BE2C (cell line): ENCODE data around the gene ESRRA.

ENCODE experiments used
- DNase-seq: peaks from one replicate; pipeline ENCODE4 v3.0.0-alpha.2; 2020
- H3K27me3 ChIP-seq: fragments of 250-450 bp; sonication (Bioruptor Pico); 2 replicates; pipeline ENCODE4 v1.5.1; 2020; ENCODE audit warnings: mild to moderate bottlenecking
- H3K36me3 ChIP-seq: fragments of 250-450 bp; sonication (Bioruptor Pico); 2 replicates; pipeline ENCODE4 v1.5.1; 2020; ENCODE audit warnings: mild to moderate bottlenecking
- H3K4me1 ChIP-seq: fragments of 250-450 bp; sonication (Bioruptor Pico); 2 replicates; pipeline ENCODE4 v1.5.1; 2020
- H3K4me3 ChIP-seq: 2 replicates; pipeline ENCODE4 v1.5.1; 2011; ENCODE audit warnings: low read depth, low read length
- H3K9me3 ChIP-seq: fragments of 250-450 bp; sonication (Bioruptor Pico); 2 replicates; pipeline ENCODE4 v1.5.1; 2020
- TF ChIP-seq, protein P1 (sequence below): IDR thresholded peaks from 2 replicates; pipeline ENCODE4 v1.5.1; 2012; ENCODE audit warnings: mild to moderate bottlenecking, low read depth, low read length

ESRRA gene

DNA sequence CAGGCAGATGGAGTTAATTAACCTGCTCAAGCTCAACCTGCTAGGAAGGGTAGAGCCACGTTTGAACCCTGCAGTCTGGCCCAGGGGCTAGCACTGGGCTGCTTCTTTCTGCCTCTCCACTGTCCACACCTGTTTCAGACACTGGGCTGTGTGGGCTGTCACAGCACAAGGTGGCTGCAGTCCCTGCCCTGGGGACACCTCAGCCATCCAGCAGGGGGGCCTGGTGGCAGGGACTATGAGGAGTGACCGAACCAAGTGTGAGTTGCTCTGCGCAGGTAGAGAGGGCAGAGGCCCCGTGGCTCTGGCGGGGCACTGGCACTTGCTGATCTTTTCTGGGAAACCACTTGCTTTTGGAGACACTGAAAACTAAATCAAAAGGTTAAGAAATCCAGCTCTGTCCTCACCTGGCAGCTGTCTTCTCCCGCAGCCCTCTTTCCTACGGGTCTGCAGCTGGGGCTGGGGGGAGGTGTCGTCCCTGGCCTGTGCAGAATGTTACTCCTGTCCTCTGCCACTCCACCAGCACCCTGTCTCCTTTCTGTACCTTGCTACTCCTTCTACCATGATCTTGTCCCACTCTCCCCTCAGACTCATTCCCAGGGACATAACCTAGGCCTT lies 26.6 kb upstream of the ESRRA start:
- TF ChIP-seq, protein P1, sequence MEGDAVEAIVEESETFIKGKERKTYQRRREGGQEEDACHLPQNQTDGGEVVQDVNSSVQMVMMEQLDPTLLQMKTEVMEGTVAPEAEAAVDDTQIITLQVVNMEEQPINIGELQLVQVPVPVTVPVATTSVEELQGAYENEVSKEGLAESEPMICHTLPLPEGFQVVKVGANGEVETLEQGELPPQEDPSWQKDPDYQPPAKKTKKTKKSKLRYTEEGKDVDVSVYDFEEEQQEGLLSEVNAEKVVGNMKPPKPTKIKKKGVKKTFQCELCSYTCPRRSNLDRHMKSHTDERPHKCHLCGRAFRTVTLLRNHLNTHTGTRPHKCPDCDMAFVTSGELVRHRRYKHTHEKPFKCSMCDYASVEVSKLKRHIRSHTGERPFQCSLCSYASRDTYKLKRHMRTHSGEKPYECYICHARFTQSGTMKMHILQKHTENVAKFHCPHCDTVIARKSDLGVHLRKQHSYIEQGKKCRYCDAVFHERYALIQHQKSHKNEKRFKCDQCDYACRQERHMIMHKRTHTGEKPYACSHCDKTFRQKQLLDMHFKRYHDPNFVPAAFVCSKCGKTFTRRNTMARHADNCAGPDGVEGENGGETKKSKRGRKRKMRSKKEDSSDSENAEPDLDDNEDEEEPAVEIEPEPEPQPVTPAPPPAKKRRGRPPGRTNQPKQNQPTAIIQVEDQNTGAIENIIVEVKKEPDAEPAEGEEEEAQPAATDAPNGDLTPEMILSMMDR = no peak
- H3K4me3 ChIP-seq = no peak overlapping the region
- no peaks in the 10 kb centered on the region for H3K27me3 ChIP-seq
- no peaks in the 10 kb centered on the region for H3K9me3 ChIP-seq
- no peaks in the 10 kb centered on the region for H3K4me1 ChIP-seq
- H3K36me3 ChIP-seq = no peaks in the 10 kb centered on the region
- no peak for DNase-seq

DNA sequence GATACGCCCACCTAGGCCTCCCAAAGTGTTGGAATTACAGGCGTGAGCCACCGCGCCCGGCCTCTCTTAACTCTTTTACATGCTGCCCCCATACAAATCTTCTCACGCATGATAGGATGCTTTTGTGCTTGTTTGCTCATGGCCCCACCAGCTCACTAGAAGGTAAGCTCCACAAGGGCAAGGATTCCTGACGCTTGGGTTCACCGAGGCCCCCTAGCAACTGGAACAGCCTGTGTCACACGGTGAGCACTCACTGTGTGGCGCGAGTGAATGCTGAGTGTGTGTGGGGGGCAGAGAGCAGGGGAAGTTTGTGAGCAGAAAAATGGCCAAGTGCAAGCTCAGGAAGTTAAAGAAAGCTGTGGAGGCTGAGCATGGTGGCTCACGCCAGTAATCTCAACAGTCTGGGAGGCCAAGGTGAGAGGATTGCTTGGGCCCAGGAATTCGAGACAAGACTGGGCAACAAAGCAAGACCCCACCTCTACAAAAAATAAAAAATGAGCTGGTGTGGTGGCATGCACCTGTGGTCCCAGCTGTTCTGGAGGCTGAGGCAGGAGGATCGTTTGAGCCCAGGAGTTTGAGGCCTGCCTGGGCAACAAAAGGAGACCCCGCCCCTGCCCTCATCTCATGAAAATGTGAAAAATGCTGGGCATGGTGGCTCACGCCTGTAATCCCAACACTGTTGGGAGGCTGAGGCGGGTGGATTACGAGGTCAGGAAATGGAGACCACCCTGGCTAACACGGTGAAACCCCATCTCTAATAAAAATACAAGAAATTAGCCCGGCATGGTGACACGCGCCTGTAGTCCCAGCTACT lies 23.2 kb upstream of the ESRRA start:
- Histone ChIP-seq H3K27me3 (no peaks in the 10 kb centered on the region), H3K36me3 (no peaks in the 10 kb centered on the region), H3K4me1 (no peaks in the 10 kb centered on the region), H3K4me3 (no peak overlapping the region), H3K9me3 (no peaks in the 10 kb centered on the region)
- TF ChIP-seq, protein P1 = no peak
- DNase-seq = no peak

DNA sequence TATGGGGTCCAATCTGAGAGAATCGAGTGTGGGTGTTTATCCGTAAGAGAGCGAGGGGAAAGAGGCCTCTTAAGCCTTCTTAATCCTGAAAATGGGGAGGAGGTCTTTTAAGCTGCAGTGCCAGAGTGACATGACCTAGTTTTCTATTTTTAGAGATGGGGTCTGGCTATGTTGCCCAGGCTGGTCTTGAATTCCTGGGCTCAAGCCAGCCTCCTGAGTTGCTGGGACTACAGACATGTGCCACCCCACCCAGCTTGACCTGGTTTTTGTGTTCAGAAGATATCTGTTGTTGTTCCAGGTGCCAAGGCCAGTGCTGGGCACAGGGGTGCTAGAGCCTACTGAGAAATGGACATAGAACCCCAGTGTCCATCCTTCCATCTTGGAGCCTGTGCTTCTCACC lies 22.2 kb upstream of the ESRRA start:
- no peak overlapping the region for H3K4me3 ChIP-seq
- H3K27me3 ChIP-seq = no peaks in the 10 kb centered on the region
- TF ChIP-seq, protein P1 = no peak
- H3K36me3 ChIP-seq = no peaks in the 10 kb centered on the region
- H3K4me1 ChIP-seq = no peaks in the 10 kb centered on the region
- no peaks in the 10 kb centered on the region for H3K9me3 ChIP-seq
- DNase-seq = no peak

DNA sequence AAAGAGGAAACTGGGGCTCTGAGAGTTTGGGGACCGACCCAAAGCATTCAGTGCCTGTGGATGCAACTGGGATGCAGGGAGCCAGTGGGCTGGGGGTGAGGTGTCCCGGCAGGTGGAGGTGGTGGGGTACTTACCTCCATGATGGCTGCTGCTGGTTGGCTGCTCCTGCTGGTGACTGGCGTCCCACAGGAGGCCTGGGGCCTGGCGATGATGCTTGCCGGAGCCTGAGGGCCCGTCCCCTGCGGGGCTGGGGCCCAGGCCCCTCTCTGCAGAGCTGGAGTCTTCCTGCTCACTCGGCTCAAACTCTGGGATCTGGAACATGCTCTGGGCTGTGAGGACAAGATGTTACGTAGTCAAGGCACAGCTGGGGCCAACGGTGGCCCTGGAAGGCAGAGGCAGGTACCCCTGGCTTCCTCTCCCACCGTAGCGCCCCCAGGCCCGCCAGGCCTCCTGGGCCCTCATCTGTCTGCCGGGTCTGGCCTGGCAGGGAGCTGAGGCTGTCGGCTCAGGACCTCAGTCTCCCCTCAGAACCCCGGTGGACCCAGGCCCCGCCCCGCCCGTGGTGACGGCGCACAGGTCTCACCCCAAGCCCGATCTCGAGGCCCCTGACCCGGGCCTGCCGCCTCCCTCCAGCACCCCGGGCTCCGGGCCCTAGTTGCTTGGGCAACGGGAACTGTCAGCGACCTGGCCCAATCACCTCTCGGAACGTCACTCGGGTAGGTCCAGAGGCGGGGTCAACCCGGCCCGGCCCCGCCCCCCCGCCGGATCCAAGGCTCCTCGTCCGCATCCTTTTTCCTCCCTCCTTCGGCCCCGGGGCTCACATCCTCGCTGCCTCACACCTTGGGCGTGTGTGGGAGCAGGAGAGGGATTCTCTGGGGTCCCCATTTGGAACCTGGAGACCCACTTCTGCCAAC lies 21.0 kb upstream of the ESRRA start, which contains the start of gene BAD:
Gene BAD (minus strand): TSS at position 618 of the 914 bp plus-strand sequence. CDS start 297 bp downstream, at position 321.
- H3K4me3 ChIP-seq = peak within 1 kb of the TSS; percentile 69
- TF ChIP-seq, protein P1 = no peak
- no peaks in the 10 kb centered on the region for H3K9me3 ChIP-seq
- H3K36me3 ChIP-seq = no peaks in the 10 kb centered on the region
- no peaks in the 10 kb centered on the region for H3K4me1 ChIP-seq
- peak; percentile 91 for DNase-seq
- no peaks in the 10 kb centered on the region for H3K27me3 ChIP-seq

DNA sequence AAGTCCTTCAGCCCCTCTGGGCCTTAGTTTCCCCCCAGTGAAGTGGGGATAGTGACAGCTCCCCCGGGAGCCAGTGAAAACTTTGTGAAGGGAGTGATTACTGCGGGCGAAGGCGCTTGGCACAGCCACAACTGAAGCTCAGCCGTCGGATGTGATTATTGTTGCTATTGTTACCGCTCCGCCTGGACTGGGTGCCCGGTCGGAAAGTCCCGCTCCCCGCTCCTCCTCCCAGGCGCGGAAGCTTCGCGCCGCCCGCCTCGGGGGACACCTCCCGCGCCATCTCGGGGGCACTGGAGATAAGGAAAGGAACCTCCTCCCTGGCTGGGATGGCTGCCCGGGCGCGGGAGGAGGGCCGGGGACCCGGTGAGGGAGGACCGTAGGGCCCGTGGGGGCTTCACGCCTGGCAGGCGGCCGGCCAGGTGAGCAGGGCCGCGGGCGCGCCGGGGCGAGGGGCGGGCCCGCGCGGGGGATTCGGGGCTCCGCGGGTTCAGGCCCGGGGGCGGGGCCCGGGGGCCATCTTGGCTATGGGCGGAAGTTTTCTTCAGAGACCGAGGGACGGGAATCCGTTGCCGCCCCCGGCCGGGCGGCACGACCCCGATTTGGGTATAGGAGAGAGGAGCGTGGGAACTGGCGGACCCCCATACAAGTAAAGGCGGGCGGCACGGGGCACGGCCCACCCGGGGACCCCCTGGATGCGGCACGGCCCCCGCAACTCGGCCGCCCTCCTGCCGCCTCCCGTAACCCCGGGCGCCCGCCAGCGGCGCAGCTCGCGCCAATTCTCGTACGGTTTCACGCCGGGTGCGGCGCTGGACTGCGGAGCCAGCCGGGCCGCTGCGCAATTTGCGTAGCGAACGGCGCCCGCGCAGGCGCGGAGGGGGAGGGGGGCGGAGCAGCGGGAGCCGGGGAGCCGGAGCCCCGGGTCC lies 20.1 kb upstream of the ESRRA start, which contains the start of gene GPR137:
Gene GPR137 (plus strand): TSS at position 887 of the 923 bp plus-strand sequence. CDS start 677 bp downstream, outside the sequence.
- Histone ChIP-seq H3K9me3 (no peaks in the 10 kb centered on the region), H3K4me3 (peak within 1 kb of the TSS; percentile 69), H3K36me3 (no peaks in the 10 kb centered on the region), H3K27me3 (peaks cover 2% of the 10 kb centered on the region; the same call in 1 of the 2 replicates), H3K4me1 (no peaks in the 10 kb centered on the region)
- TF ChIP-seq, protein P1 = no peak
- DNase-seq = peak; percentile 74
